Mesendoderm (in vitro differentiated cells): ENCODE results near the gene TBC1D19.

ENCODE experiments used
- DNase-seq: peaks from one replicate; pipeline ENCODE4 v3.0.0; 2013
- H2AK5ac ChIP-seq: 2 replicates; pipeline ENCODE4 v1.6.1; 2013; ENCODE audit warnings: low read length, inconsistent platforms
- H2BK120ac ChIP-seq: 2 replicates; pipeline ENCODE4 v1.6.1; 2013; ENCODE audit warnings: low read depth, mild to moderate bottlenecking, low read length, moderate library complexity, mixed read lengths
- H2BK15ac ChIP-seq: replicated peaks from 2 replicates; pipeline ENCODE4 v1.6.1; 2013; ENCODE audit warnings: low read depth, mild to moderate bottlenecking, moderate library complexity
- H2BK5ac ChIP-seq: 2 replicates; pipeline ENCODE4 v1.6.1; 2013; ENCODE audit warnings: low read length, inconsistent platforms
- H3K18ac ChIP-seq: 2 replicates; pipeline ENCODE4 v1.6.1; 2013; ENCODE audit warnings: mild to moderate bottlenecking, low read length, mixed read lengths
- H3K23ac ChIP-seq: one replicate; pipeline ENCODE4 v1.6.1; 2013; ENCODE audit warnings: low read length
- H3K27ac ChIP-seq: 2 replicates; pipeline ENCODE4 v1.5.1; 2013; ENCODE audit warnings: low read depth, mild to moderate bottlenecking, inconsistent platforms, low read length, moderate library complexity
- H3K27me3 ChIP-seq: 2 replicates; pipeline ENCODE4 v1.6.1; 2013; ENCODE audit warnings: low read length, control low read depth, mild to moderate bottlenecking, inconsistent platforms; ENCODE audit not compliant: insufficient read depth, poor library complexity
- H3K36me3 ChIP-seq: 2 replicates; pipeline ENCODE4 v1.6.1; 2013; ENCODE audit warnings: low read length, inconsistent platforms; ENCODE audit not compliant: control insufficient read depth, insufficient read depth
- H3K4ac ChIP-seq: one replicate; pipeline ENCODE4 v1.6.1; 2013; ENCODE audit warnings: low read depth, mild to moderate bottlenecking, low read length, moderate library complexity
- H3K4me1 ChIP-seq: 2 replicates; pipeline ENCODE4 v1.6.1; 2013; ENCODE audit warnings: low read depth, low read length, inconsistent platforms; ENCODE audit not compliant: control insufficient read depth
- H3K4me2 ChIP-seq: 2 replicates; pipeline ENCODE4 v1.6.1; 2013; ENCODE audit warnings: low read length
- H3K4me3 ChIP-seq: 2 replicates; pipeline ENCODE4 v1.5.1; 2013; ENCODE audit warnings: mild to moderate bottlenecking, low read length
- H3K56ac ChIP-seq: one replicate; pipeline ENCODE4 v1.6.1; 2013; ENCODE audit warnings: low read length
- H3K79me1 ChIP-seq: 2 replicates; pipeline ENCODE4 v1.6.1; 2013; ENCODE audit warnings: low read length, inconsistent platforms
- H3K79me2 ChIP-seq: 2 replicates; pipeline ENCODE4 v1.6.1; 2013; ENCODE audit warnings: mild to moderate bottlenecking, low read length; ENCODE audit not compliant: control insufficient read depth, insufficient read depth
- H3K9ac ChIP-seq: 2 replicates; pipeline ENCODE4 v1.6.1; 2013; ENCODE audit warnings: low read length, inconsistent platforms
- H4K5ac ChIP-seq: one replicate; pipeline ENCODE4 v1.6.1; 2013; ENCODE audit warnings: low read length
- H4K8ac ChIP-seq: one replicate; pipeline ENCODE4 v1.6.1; 2013; ENCODE audit warnings: low read depth, mild to moderate bottlenecking, control low read depth, low read length, moderate library complexity
- WGBS: extraction: QIAGEN DNeasy Blood & Tissue Kit; methylation state at CpG from one replicate; pipeline ENCODE4 v1.1.7; 2013; ENCODE audit warnings: low lambda C conversion rate, missing lambda C conversion rate; ENCODE audit not compliant: insufficient coverage; ENCODE audit errors: extremely low coverage; 5-methylcytosine and 5-hydroxymethylcytosine counted together

The TBC1D19 gene

DNA sequence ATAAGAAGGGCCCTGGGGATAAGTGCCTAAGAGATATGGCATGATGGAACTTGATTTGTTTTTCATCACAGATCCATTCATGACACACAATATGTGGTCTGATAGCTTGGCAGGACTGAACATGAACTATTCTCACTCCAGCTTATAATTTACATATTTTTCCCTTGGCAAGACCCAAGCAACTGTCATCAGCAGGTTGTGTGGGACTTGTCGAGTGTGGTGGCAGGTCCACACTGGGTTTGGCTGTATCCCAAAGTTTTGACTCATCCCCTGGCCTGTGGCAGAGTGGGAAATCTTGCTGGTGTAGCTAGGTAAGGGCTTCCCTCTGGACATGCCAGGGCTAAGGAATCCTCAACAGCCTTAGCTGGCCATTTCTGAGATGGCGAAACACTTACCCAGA, 195.8 kb downstream of the TBC1D19 start:
- no peaks in the 10 kb centered on the region for H3K79me2 ChIP-seq

GRCh38 chr4:26780539-26780938, 196.7 kb downstream of the TBC1D19 start:
- Histone ChIP-seq H4K5ac (no peak overlapping the region), H2BK15ac (no peak overlapping the region), H3K56ac (no peak overlapping the region), H3K27ac (no peak overlapping the region), H3K4me3 (no peak overlapping the region), H3K4ac (no peak overlapping the region), H4K8ac (no peak overlapping the region), H2BK5ac (no peak overlapping the region), H3K36me3 (no peaks in the 10 kb centered on the region), H3K79me2 (no peaks in the 10 kb centered on the region), H3K27me3 (no peaks in the 10 kb centered on the region), H3K18ac (no peak overlapping the region), H3K23ac (no peak overlapping the region), H2BK120ac (no peak overlapping the region), H3K79me1 (no peaks in the 10 kb centered on the region), H2AK5ac (no peak overlapping the region), H3K4me2 (no peak overlapping the region), H3K9ac (no peak overlapping the region), H3K4me1 (no peaks in the 10 kb centered on the region)
- WGBS = no CpG with 5 or more reads among the region's 1 CpG
- DNase-seq = no peak

More for the DNA sequence above, 195.8 kb downstream of the TBC1D19 start:
- Histone ChIP-seq H3K4me3 (no peak overlapping the region), H2BK5ac (no peak overlapping the region), H3K4ac (no peak overlapping the region), H4K5ac (no peak overlapping the region), H3K4me1 (no peaks in the 10 kb centered on the region), H3K27me3 (no peaks in the 10 kb centered on the region), H3K9ac (no peak overlapping the region), H3K23ac (no peak overlapping the region), H2AK5ac (no peak overlapping the region), H3K27ac (no peak overlapping the region), H3K4me2 (no peak overlapping the region), H3K79me1 (no peaks in the 10 kb centered on the region), H4K8ac (no peak overlapping the region), H2BK120ac (no peak overlapping the region), H2BK15ac (no peak overlapping the region), H3K36me3 (no peaks in the 10 kb centered on the region), H3K56ac (no peak overlapping the region), H3K18ac (no peak overlapping the region)
- DNase-seq = no peak
- WGBS = no CpG with 5 or more reads among the region's 2 CpGs

- no peak overlapping the region for H3K4me3 ChIP-seq
- H3K23ac ChIP-seq = no peak overlapping the region
- no peaks in the 10 kb centered on the region for H3K79me1 ChIP-seq
- no peaks in the 10 kb centered on the region for H3K36me3 ChIP-seq
- no peak overlapping the region for H4K8ac ChIP-seq
- H3K4me1 ChIP-seq = no peaks in the 10 kb centered on the region
- no peak overlapping the region for H3K9ac ChIP-seq
- no peak for DNase-seq
- H3K56ac ChIP-seq = no peak overlapping the region
- no peak overlapping the region for H2BK15ac ChIP-seq
- no peak overlapping the region for H3K4ac ChIP-seq
- no peaks in the 10 kb centered on the region for H3K27me3 ChIP-seq
- no peak overlapping the region for H3K27ac ChIP-seq
- WGBS = no CpG with 5 or more reads among the region's 3 CpGs
- no peaks in the 10 kb centered on the region for H3K79me2 ChIP-seq
- H2BK5ac ChIP-seq = no peak overlapping the region
- no peak overlapping the region for H2AK5ac ChIP-seq
- no peak overlapping the region for H3K4me2 ChIP-seq
- no peak overlapping the region for H4K5ac ChIP-seq
- no peak overlapping the region for H2BK120ac ChIP-seq
- no peak overlapping the region for H3K18ac ChIP-seq
Observed at GRCh38 chr4:26782168-26782829, 198.4 kb downstream of the TBC1D19 start.

DNA sequence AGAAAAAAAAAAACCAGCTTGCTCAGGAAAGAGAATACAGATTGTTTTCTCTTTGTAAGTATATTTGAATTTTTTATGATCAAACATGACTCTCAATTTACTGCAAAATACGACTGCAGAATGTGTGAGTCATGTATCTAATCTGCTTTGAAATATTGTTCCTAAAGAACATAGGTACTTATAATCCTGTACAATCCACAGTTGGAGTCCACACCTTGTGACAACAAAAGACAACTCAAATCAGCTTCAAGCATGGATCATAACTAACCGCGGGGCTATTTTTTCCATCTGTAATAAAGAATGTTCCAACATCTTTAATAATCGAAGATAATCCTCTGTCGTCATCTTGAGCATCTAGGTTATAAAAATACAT, 198.9 kb downstream of the TBC1D19 start:
- DNase-seq = no peak
- H3K23ac ChIP-seq = no peak overlapping the region

GRCh38 chr4:26784207-26784865, 200.5 kb downstream of the TBC1D19 start:
- H2BK5ac ChIP-seq = no peak overlapping the region
- H4K5ac ChIP-seq = no peak overlapping the region
- H4K8ac ChIP-seq = no peak overlapping the region
- H3K27me3 ChIP-seq = no peaks in the 10 kb centered on the region
- H2BK15ac ChIP-seq = no peak overlapping the region
- no peak overlapping the region for H3K27ac ChIP-seq
- WGBS = no CpG with 5 or more reads among the region's 1 CpG
- H3K79me1 ChIP-seq = no peaks in the 10 kb centered on the region
- no peak overlapping the region for H3K23ac ChIP-seq
- no peak overlapping the region for H3K4me3 ChIP-seq
- no peak for DNase-seq
- no peak overlapping the region for H3K4ac ChIP-seq
- no peak overlapping the region for H3K4me2 ChIP-seq
- H2AK5ac ChIP-seq = no peak overlapping the region
- no peak overlapping the region for H3K56ac ChIP-seq
- no peak overlapping the region for H3K18ac ChIP-seq
- H3K9ac ChIP-seq = no peak overlapping the region
- H3K36me3 ChIP-seq = no peaks in the 10 kb centered on the region
- H3K79me2 ChIP-seq = no peaks in the 10 kb centered on the region
- H3K4me1 ChIP-seq = peaks cover 3% of the 10 kb centered on the region
- H2BK120ac ChIP-seq = no peak overlapping the region

More for the DNA sequence above, 198.9 kb downstream of the TBC1D19 start:
- Histone ChIP-seq H3K9ac (no peak overlapping the region), H3K4me2 (no peak overlapping the region), H2AK5ac (no peak overlapping the region), H2BK15ac (no peak overlapping the region), H2BK5ac (no peak overlapping the region), H3K79me1 (no peaks in the 10 kb centered on the region), H3K56ac (no peak overlapping the region), H3K27ac (no peak overlapping the region), H3K4me3 (no peak overlapping the region), H3K4me1 (peaks cover 3% of the 10 kb centered on the region), H3K4ac (no peak overlapping the region), H4K8ac (no peak overlapping the region), H3K18ac (no peak overlapping the region), H3K79me2 (no peaks in the 10 kb centered on the region), H3K36me3 (no peaks in the 10 kb centered on the region), H3K27me3 (no peaks in the 10 kb centered on the region), H4K5ac (no peak overlapping the region), H2BK120ac (no peak overlapping the region)
- WGBS = no CpG with 5 or more reads among the region's 5 CpGs

- no peak overlapping the region for H3K56ac ChIP-seq
- H2BK120ac ChIP-seq = no peak overlapping the region
- no peaks in the 10 kb centered on the region for H3K79me2 ChIP-seq
- H3K4ac ChIP-seq = no peak overlapping the region
- no peak overlapping the region for H4K5ac ChIP-seq
- no peak overlapping the region for H3K4me3 ChIP-seq
- no peaks in the 10 kb centered on the region for H3K36me3 ChIP-seq
- peaks cover 3% of the 10 kb centered on the region for H3K4me1 ChIP-seq
- H3K4me2 ChIP-seq = no peak overlapping the region
- no peak overlapping the region for H3K23ac ChIP-seq
- no peak overlapping the region for H3K18ac ChIP-seq
- H3K9ac ChIP-seq = no peak overlapping the region
- no peak overlapping the region for H2AK5ac ChIP-seq
- H4K8ac ChIP-seq = no peak overlapping the region
- H3K27me3 ChIP-seq = no peaks in the 10 kb centered on the region
- no peak overlapping the region for H2BK15ac ChIP-seq
- no CpG with 5 or more reads among the region's 4 CpGs for WGBS
- no peaks in the 10 kb centered on the region for H3K79me1 ChIP-seq
- no peak overlapping the region for H2BK5ac ChIP-seq
- DNase-seq = no peak
- no peak overlapping the region for H3K27ac ChIP-seq
Observed at GRCh38 chr4:26785312-26785711, 201.4 kb downstream of the TBC1D19 start.
